ENCODE data around the gene MEGF11. TPM values are rescaled to one million over a fixed set of nuclear protein-coding genes. Genes with fewer than 3 reads are reported as not detected.
A peak's percentile ranks its signal among the peaks of the same experiment; 100 is the strongest.

MEGF11 gene
- total and polyA plus RNA-seq, 8 donors, result 2.6 to 17.4 (median 9.9) TPM; not detected in 1

- Histone ChIP-seq H3K36me3 (no peaks in the 10 kb centered on the region), H3K27ac (no peak overlapping the region), H3K4me3 (no peak overlapping the region), H3K27me3 (peaks cover 0 to 16% of the 10 kb centered on the region in 2 donors), H3K9me3 (no peaks in the 10 kb centered on the region), H3K4me1 (peaks cover 0 to 3% of the 10 kb centered on the region in 2 donors)
- ATAC-seq, result no peak
- no peak for TF ChIP-seq CTCF (IDR thresholded peaks at IDR 0.05)
- DNase-seq, result no peak
- intact Hi-C loops (cut with DNase I), result no loop called here
Observed at GRCh38 chr15:66133247-66133885, 120.2 kb downstream of the MEGF11 start.

- intact Hi-C loops (cut with DNase I), result no loop called here
- Histone ChIP-seq H3K27me3 (peaks cover 0 to 26% of the 10 kb centered on the region in 2 donors), H3K4me3 (no peak overlapping the region), H3K4me1 (peaks cover 0 to 3% of the 10 kb centered on the region in 2 donors), H3K36me3 (no peaks in the 10 kb centered on the region), H3K27ac (no peak overlapping the region), H3K9me3 (no peaks in the 10 kb centered on the region)
- no peak for TF ChIP-seq CTCF (IDR thresholded peaks at IDR 0.05)
- ATAC-seq (no peak), DNase-seq (no peak)
Observed at GRCh38 chr15:66132251-66132816, 121.2 kb downstream of the MEGF11 start.

DNA sequence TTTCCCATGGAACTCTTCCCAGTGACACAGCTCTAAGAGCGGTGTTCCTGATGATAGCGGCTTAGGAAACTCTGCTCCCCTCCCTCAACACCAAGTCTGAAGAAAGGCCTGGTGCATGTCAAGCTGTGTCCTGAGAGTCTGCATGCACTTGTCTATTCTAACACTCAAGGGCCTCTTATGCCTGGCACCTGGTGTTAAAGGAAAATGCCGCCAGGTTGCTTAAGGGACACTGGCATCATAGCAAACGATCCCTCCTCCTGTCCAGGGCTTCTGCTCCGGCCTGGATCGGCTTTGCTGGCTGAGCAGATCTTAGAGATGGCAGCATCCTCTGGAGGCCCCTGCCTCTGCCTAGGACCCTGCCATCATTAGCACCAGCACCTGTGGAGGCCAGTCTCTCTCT is 121.7 kb downstream of the MEGF11 start:
- intact Hi-C loops (cut with DNase I), result no loop called here

GRCh38 chr15:66131200-66131599 is 122.3 kb downstream of the MEGF11 start:
- DNase-seq, result peak in 1 of 4 donors; percentile 47
- Histone ChIP-seq H3K27ac (no peak overlapping the region), H3K27me3 (peaks cover 0 to 37% of the 10 kb centered on the region in 2 donors), H3K9me3 (no peaks in the 10 kb centered on the region), H3K4me3 (no peak overlapping the region), H3K36me3 (no peaks in the 10 kb centered on the region), H3K4me1 (peaks cover 0 to 3% of the 10 kb centered on the region in 2 donors)
- intact Hi-C loops (cut with DNase I), result no loop called here
- peak; percentile 84 for ATAC-seq
- TF ChIP-seq CTCF (IDR thresholded peaks at IDR 0.05), result no peak

More for the DNA sequence above, 121.7 kb downstream of the MEGF11 start:
- no peak for DNase-seq
- peak; percentile 67 for ATAC-seq
- Histone ChIP-seq H3K27me3 (peaks cover 0 to 31% of the 10 kb centered on the region in 2 donors), H3K9me3 (no peaks in the 10 kb centered on the region), H3K4me1 (peaks cover 0 to 3% of the 10 kb centered on the region in 2 donors), H3K4me3 (no peak overlapping the region), H3K27ac (no peak overlapping the region), H3K36me3 (no peaks in the 10 kb centered on the region)
- no peak for TF ChIP-seq CTCF (IDR thresholded peaks at IDR 0.05)

- Histone ChIP-seq H3K27me3 (peaks cover 0 to 43% of the 10 kb centered on the region in 2 donors), H3K9me3 (no peaks in the 10 kb centered on the region), H3K4me3 (no peak overlapping the region), H3K36me3 (no peaks in the 10 kb centered on the region), H3K27ac (no peak overlapping the region), H3K4me1 (peaks cover 0 to 3% of the 10 kb centered on the region in 2 donors)
- DNase-seq (no peak), ATAC-seq (no peak)
- intact Hi-C loops (cut with DNase I), result no loop called here
- TF ChIP-seq CTCF (IDR thresholded peaks at IDR 0.05), result no peak
Observed at GRCh38 chr15:66130496-66131034, 123.0 kb downstream of the MEGF11 start.

All from left lung (tissue), 10 donors.